ENCODE data around the gene FERMT3. TPM values are rescaled to one million over a fixed set of nuclear protein-coding genes. Genes with fewer than 3 reads are reported as not detected.

Gene FERMT3
- total RNA-seq, 3 donors from 2014 or later, result 368 to 444 (median 399) TPM

DNA sequence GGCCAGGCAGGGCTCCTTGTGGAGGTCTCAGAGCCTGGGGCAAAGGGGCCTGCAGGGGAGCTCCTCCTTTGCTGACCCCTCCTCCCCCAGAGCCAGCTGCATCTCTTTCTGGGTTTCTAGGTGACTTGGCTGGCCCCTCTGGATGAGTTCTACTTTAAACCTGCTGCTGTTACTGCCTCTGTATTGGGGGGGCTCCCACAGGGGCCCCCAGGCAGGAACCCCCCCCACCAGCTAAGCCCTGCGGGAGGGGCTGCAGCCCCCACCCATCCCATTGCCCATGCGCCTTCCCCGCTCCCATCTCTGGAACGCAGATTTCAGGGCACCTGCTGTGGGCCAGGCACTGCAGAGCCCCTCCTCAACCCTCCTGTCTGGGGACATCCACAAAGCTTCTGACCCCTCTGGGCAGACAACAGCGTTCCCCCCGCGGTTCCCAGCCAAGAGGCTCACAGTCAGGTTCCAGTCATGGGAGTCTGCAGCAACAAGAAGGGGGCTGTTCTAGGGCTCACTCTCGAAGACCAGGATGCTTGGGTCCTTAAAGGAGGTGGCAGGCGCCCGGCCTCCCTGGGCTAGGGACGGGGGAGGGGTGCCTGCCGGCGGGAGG is 44.0 kb downstream of the FERMT3 start:
- ATAC-seq (no peak), DNase-seq (no peak)
- Mint-ChIP-seq H3K4me3 (peak overlapping the region; percentile 21), H3K27me3 (ENCODE audit: low read depth) (no peaks in the 10 kb centered on the region), H3K9me3 (no peaks in the 10 kb centered on the region), H3K4me1 (ENCODE audit: low read depth) (peaks cover 15% of the 10 kb centered on the region), H3K36me3 (ENCODE audit: insufficient read depth) (peaks cover 2% of the 10 kb centered on the region)

DNA sequence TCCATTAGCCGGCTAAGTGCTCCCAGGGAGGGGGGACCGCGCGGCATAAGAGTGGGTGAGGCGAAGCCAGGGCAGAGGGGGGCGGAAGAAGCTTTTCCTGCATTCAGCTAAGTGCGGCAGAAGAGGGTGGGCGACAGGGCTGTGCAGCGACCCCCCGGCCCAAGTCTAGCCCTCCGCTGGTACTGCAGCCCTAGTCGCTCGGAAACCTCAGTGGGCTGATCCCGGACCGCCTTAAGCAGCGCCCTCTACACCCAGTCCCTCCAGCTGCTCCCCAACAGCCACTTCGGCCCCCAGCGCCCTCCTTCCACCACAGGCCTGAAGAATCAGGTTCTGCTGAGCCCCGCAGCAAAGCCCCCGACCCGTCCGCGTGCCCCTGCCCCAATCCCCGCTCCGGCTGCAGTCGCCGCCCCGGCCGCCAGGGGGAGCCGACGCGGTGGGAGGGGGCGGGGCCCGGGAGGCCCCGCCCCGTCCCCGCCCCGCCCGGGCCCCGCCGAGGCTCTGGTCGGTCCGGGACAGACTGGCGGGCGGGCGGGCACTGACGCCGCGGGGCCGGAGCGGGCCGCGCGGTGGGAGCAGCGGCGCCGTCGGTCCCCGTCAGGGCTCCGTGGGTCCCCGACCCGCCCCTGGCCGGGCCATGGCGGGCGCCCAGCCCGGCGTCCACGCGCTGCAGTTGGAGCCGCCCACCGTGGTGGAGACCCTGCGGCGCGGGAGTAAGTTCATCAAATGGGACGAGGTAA is 44.7 kb downstream of the FERMT3 start, which contains the start of gene PLCB3:
PLCB3 (plus strand) TSS at position 515 of the 737 bp plus-strand sequence; CDS start at position 635, 120 bp downstream.
- peak; percentile 61 to 62 for ATAC-seq
- H3K27me3 Mint-ChIP-seq (ENCODE audit: low read depth), result no peaks in the 10 kb centered on the region
- H3K9me3 Mint-ChIP-seq, result no peaks in the 10 kb centered on the region
- peak; percentile 58 for DNase-seq
- H3K4me3 Mint-ChIP-seq, result peak within 1 kb of the TSS; percentile 83
- peaks cover 15% of the 10 kb centered on the region for H3K4me1 Mint-ChIP-seq (ENCODE audit: low read depth)
- peaks cover 2% of the 10 kb centered on the region for H3K36me3 Mint-ChIP-seq (ENCODE audit: insufficient read depth)

DNA sequence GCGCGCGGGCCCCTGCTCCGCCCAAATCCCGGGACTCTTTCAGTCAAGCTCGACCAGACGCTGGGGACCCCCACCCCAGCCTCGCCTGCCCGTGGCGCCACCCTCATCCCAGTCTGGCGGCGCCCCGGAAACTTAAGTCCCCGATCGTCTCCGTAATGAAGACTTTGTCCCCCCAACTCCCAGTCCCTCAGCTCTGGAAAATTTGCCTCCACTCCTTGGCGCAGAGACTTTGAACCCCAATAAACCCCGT is 45.2 kb downstream of the FERMT3 start:
- H3K9me3 Mint-ChIP-seq, result no peaks in the 10 kb centered on the region
- peak overlapping the region; percentile 83 for H3K4me3 Mint-ChIP-seq
- DNase-seq (no peak), ATAC-seq (no peak)
- H3K4me1 Mint-ChIP-seq (ENCODE audit: low read depth), result peaks cover 15% of the 10 kb centered on the region
- H3K27me3 Mint-ChIP-seq (ENCODE audit: low read depth), result no peaks in the 10 kb centered on the region
- peaks cover 2% of the 10 kb centered on the region for H3K36me3 Mint-ChIP-seq (ENCODE audit: insufficient read depth)

DNA sequence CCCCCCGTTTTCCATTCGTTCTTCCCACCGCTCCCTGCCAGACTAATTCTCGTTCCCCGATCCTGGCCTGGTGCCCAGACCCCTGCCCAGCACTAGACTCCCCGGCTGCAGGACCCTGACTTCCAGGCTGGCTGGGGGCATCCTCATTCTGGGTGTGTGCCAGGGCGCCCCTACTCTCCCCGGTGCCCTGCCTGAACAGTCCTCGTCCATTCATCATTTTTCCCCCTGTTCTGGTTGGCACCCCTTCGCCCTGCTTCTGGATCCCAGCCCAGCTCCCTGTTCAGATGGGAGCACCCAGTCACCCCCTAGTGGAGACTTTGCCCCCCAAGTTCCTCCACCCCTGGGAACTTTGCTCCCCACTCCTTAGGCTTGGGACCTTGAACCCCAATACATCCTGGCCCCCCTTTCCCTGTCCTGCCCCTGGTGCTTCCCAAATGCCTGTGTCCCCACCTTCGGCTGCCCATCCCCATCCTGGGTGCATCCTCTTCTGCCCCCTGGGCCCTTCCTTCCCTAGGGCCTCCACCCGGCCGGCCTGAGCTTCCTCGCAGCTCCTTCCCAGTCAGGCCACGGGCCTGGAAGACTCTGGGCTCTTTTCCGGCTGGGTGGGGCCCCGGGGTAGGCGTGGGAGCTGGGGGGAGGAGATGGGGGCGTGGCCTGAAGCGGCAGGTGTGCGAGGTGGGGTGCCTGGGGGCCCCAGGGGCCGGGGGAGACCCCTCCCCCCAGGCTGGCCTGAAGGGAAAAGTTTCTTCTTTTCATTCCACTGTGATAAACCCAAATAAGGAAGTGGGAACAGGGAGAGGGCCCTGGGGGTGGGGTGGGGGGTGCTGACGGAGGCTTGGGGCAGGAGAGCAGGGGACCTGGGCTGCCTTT is 45.7 kb downstream of the FERMT3 start:
- DNase-seq (no peak), ATAC-seq (no peak)
- Mint-ChIP-seq H3K27me3 (ENCODE audit: low read depth) (no peaks in the 10 kb centered on the region), H3K9me3 (no peaks in the 10 kb centered on the region), H3K4me3 (peak overlapping the region; percentile 83), H3K36me3 (ENCODE audit: insufficient read depth) (peaks cover 2% of the 10 kb centered on the region), H3K4me1 (ENCODE audit: low read depth) (peaks cover 15% of the 10 kb centered on the region)

DNA sequence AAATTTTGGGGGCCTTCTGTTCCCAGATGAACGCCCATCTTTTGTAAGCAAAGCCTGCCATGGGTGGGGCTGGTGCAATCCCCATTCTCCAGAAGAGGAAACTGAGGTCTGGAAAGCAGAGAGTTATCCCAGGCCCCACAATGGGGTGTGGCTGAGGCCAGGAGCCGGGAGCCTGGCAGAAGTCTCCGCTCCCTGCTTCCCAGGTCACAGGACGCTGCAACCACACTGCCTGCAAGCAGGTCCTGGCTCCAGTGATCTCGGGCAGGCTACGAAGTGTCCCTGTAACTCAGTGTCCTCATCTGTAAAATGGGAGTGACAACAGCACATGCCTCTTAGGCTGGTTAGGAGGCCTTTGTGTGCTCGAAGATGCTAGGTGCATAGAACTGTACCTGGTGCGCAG is 46.5 kb downstream of the FERMT3 start:
- peaks cover 13% of the 10 kb centered on the region for H3K4me1 Mint-ChIP-seq (ENCODE audit: low read depth)
- H3K36me3 Mint-ChIP-seq (ENCODE audit: insufficient read depth), result peaks cover 2% of the 10 kb centered on the region
- H3K4me3 Mint-ChIP-seq, result no peak overlapping the region
- ATAC-seq, result no peak
- H3K9me3 Mint-ChIP-seq, result no peaks in the 10 kb centered on the region
- DNase-seq, result no peak
- no peaks in the 10 kb centered on the region for H3K27me3 Mint-ChIP-seq (ENCODE audit: low read depth)

DNA sequence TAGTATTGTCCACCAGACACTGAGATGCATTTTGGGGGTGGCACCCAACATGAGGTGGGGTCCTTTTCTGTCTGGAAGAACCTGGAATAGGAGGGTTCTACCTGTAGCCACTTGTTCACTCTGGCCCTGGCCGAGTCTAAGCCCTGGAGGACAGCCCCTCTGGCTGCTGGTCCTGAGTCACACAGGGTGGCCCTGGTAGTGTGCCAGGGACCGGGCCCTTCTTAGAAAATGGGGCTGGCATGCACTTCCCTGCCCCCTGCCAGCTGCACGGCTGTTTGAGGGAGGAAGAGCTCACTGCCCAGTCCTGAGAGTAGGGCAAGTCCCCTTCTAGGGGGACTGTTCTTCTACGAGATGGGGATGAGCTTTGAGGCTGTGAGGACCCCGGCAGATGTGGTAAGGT is 47.0 kb downstream of the FERMT3 start:
- peaks cover 13% of the 10 kb centered on the region for H3K4me1 Mint-ChIP-seq (ENCODE audit: low read depth)
- ATAC-seq (no peak), DNase-seq (no peak)
- no peaks in the 10 kb centered on the region for H3K9me3 Mint-ChIP-seq
- H3K36me3 Mint-ChIP-seq (ENCODE audit: insufficient read depth), result peaks cover 2% of the 10 kb centered on the region
- H3K27me3 Mint-ChIP-seq (ENCODE audit: low read depth), result no peaks in the 10 kb centered on the region
- H3K4me3 Mint-ChIP-seq, result no peak overlapping the region

DNA sequence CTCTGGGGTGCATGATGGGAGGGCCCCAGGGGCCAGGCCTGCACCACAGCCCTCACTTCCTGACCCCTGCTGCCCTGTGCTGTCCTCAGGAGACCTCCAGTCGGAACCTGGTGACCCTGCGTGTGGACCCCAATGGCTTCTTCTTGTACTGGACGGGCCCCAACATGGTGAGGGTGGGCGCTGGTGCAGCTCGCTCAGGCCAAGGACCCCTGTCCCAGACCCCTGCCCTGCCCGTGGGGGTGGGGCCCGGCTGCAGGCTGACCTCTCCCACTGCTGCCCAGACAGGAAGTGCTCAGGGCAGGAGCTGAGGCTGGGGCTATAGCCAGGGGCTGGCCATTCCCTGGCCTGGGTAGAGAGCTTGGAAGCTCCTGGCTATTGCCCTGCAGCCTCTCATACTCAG is 47.8 kb downstream of the FERMT3 start:
- H3K4me3 Mint-ChIP-seq, result no peak overlapping the region

DNA sequence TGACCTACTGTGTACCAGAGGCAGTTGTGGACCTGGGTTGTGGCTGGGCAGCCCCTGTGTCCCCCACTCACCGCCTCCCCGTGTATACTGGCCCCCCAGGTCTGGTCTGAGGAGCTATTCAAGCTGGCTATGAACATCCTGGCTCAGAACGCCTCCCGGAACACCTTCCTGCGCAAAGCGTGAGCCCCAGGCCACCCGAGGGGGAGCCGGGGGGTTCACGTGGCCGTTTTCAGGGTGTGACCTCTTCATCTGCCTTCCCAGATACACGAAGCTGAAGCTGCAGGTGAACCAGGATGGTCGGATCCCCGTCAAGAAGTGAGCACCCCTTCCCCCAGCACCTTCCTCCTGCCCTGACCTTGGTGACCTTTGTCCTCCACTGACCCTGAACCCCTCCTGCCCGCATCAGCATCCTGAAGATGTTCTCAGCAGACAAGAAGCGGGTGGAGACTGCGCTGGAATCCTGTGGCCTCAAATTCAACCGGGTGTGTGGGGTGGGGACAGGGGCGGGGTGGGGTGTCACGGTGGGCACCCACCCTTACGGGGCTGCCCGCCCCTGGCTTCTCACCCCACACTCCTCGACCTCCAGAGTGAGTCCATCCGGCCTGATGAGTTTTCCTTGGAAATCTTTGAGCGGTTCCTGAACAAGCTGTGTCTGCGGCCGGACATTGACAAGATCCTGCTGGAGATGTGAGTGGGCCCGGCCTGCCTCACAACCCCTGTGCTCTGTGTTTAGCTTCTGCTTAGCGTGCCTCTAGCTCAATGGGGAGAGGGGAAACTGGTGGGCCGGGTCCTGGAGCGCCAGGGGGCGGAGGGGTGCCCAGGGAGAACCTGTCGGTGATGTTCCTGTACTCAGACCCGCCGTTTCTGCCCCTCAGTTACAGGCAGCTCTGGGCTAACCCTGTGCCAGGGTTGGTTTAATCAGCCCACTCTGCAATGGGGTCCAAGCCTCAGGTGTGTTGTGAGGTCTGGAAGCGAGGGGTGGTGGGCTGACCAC is 48.9 kb downstream of the FERMT3 start:
- DNase-seq (no peak), ATAC-seq (no peak)
- Mint-ChIP-seq H3K36me3 (ENCODE audit: insufficient read depth) (peaks cover 5% of the 10 kb centered on the region), H3K4me3 (no peak overlapping the region), H3K27me3 (ENCODE audit: low read depth) (no peaks in the 10 kb centered on the region), H3K9me3 (no peaks in the 10 kb centered on the region), H3K4me1 (ENCODE audit: low read depth) (peaks cover 17% of the 10 kb centered on the region)

More for the DNA sequence above, 47.8 kb downstream of the FERMT3 start:
- ATAC-seq (no peak), DNase-seq (no peak)
- no peaks in the 10 kb centered on the region for H3K27me3 Mint-ChIP-seq (ENCODE audit: low read depth)
- peaks cover 3% of the 10 kb centered on the region for H3K36me3 Mint-ChIP-seq (ENCODE audit: insufficient read depth)
- H3K4me1 Mint-ChIP-seq (ENCODE audit: low read depth), result peaks cover 13% of the 10 kb centered on the region
- no peaks in the 10 kb centered on the region for H3K9me3 Mint-ChIP-seq

DNA sequence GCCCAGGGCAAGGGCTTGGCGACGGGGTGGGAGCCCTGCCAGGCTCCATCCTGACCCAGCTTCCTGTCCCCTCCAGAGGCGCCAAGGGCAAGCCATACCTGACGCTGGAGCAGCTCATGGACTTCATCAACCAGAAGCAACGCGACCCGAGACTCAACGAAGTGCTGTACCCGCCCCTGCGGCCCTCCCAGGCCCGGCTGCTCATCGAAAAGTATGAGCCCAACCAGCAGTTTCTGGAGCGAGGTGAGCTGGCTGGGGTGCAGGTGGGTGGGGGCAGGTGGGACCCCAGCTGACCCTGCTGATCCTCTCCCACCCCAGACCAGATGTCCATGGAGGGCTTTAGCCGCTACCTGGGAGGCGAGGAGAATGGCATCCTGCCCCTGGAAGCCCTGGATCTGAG is 49.8 kb downstream of the FERMT3 start:
- no peaks in the 10 kb centered on the region for H3K27me3 Mint-ChIP-seq (ENCODE audit: low read depth)
- ATAC-seq (no peak), DNase-seq (no peak)
- H3K4me1 Mint-ChIP-seq (ENCODE audit: low read depth), result peaks cover 14% of the 10 kb centered on the region
- peaks cover 5% of the 10 kb centered on the region for H3K36me3 Mint-ChIP-seq (ENCODE audit: insufficient read depth)
- H3K9me3 Mint-ChIP-seq, result no peaks in the 10 kb centered on the region
- no peak overlapping the region for H3K4me3 Mint-ChIP-seq

DNA sequence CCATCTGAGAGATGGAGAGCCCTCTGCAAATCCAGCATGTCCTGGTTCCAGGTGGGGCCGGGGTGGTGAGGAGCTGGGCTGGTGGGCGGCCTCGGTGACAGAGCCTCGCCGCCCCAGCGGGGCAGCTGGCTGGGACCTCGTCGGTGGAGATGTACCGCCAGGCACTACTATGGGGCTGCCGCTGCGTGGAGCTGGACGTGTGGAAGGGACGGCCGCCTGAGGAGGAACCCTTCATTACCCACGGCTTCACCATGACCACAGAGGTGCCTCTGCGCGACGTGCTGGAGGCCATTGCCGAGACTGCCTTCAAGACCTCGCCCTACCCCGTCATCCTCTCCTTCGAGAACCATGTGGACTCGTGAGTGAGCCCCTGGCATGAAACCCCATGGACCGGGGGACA is 51.8 kb downstream of the FERMT3 start:
- DNase-seq (no peak), ATAC-seq (no peak)
- H3K36me3 Mint-ChIP-seq (ENCODE audit: insufficient read depth), result peaks cover 7% of the 10 kb centered on the region
- no peaks in the 10 kb centered on the region for H3K9me3 Mint-ChIP-seq
- no peak overlapping the region for H3K4me3 Mint-ChIP-seq
- H3K27me3 Mint-ChIP-seq (ENCODE audit: low read depth), result no peaks in the 10 kb centered on the region
- H3K4me1 Mint-ChIP-seq (ENCODE audit: low read depth), result peaks cover 8% of the 10 kb centered on the region

DNA sequence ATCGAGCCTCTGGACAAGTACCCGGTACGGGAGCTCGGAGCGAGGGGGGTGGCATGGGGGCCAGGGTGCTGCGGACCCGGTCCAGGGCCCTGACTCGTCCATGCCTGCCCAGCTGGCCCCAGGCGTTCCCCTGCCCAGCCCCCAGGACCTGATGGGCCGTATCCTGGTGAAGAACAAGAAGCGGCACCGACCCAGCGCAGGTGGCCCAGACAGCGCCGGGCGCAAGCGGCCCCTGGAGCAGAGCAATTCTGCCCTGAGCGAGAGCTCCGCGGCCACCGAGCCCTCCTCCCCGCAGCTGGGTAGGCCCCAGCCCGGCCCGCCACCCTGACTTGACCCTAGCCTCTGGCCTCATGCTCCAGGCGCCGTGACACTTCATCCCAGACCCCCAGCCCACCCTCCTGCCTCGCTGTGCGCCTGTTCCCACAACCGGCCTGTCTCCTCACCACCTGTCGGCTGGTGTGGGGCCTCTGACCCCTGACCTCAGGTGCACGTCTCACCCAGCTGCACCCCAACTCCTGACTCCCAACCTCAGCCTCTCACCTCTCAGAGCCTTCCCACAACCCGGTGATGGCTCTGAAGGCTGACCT is 52.5 kb downstream of the FERMT3 start:
- Mint-ChIP-seq H3K4me1 (ENCODE audit: low read depth) (peaks cover 8% of the 10 kb centered on the region), H3K27me3 (ENCODE audit: low read depth) (no peaks in the 10 kb centered on the region), H3K9me3 (no peaks in the 10 kb centered on the region), H3K36me3 (ENCODE audit: insufficient read depth) (peaks cover 7% of the 10 kb centered on the region), H3K4me3 (no peak overlapping the region)
- ATAC-seq (no peak), DNase-seq (no peak)

DNA sequence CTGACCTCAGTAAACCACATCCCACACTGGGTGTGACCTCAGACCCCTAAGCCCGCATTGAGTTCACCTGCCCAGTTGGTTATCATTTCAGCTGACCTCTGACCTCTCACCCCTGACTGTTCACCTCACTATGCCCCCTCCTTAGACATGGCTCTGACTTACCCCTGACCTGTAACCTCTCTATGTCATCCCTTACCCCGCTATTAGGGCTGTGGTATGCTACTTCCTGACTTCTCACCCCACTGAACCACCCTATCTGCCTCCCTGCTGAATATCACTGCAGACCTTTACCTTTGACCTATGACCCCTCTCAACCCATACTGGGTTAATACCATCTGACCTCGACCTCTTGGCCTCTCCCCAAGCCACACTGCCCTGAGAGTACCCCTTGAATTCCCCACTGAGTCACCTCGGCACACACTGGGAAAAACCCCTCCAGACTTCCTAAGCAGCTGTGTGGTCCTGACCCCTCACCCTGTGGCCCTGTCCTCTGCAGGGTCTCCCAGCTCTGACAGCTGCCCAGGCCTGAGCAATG is 53.1 kb downstream of the FERMT3 start:
- H3K36me3 Mint-ChIP-seq (ENCODE audit: insufficient read depth), result peaks cover 7% of the 10 kb centered on the region
- ATAC-seq (no peak), DNase-seq (no peak)
- no peaks in the 10 kb centered on the region for H3K27me3 Mint-ChIP-seq (ENCODE audit: low read depth)
- H3K9me3 Mint-ChIP-seq, result no peaks in the 10 kb centered on the region
- no peak overlapping the region for H3K4me3 Mint-ChIP-seq
- peaks cover 8% of the 10 kb centered on the region for H3K4me1 Mint-ChIP-seq (ENCODE audit: low read depth)

DNA sequence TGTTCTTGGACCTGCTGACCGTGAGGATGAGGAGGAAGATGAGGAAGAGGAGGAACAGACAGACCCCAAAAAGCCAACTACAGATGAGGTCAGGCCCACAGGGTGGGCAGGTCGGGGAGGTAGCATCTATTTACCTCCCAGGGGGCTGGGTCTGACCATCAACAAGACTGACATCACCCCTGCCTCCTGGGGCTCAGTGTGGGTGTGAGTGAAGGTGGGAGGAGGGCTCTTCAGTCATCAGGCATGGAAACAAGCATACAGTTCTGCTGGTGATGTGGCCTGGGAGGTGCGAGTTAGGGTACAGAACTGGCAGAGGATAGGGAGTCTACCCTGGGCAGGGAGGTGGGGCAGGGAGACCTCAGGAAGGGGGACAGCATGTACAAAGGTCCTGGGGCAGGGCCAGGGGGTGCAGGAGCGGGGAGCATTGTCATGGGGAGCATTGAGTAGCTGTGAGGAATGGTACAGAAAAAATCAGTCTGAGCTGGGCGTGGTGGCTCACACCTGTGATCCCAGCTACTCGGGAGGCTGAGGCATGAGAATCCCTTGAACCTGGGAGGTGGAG is 53.7 kb downstream of the FERMT3 start:
- Mint-ChIP-seq H3K4me3 (no peak overlapping the region), H3K27me3 (ENCODE audit: low read depth) (no peaks in the 10 kb centered on the region), H3K9me3 (no peaks in the 10 kb centered on the region), H3K36me3 (ENCODE audit: insufficient read depth) (peaks cover 6% of the 10 kb centered on the region), H3K4me1 (ENCODE audit: low read depth) (peaks cover 8% of the 10 kb centered on the region)
- ATAC-seq, result no peak
- no peak for DNase-seq

Measured in activated T-cell treated with anti-CD3 and anti-CD28 coated beads, Interleukin-2, amount 50 U/mL, for 4 hours (primary cell).